ENCODE data around the gene TMEM242. TPM values are rescaled to one million over a fixed set of nuclear protein-coding genes. Genes with fewer than 3 reads are reported as not detected.

TMEM242 gene
- total and polyA plus RNA-seq, 2 of the 8 experiments (the other 6 are each of a cell fraction or from before 2014, with no cell fraction given): 2.4 to 9.0 TPM

- TF ChIP-seq CHD7 (IDR thresholded peaks at IDR 0.05; ENCODE audit: insufficient replicate concordance, low read length) (no peak), ATF3 (IDR thresholded peaks at IDR 0.05; ENCODE audit: insufficient read depth, low read depth, low read length) (no peak), CTCF (IDR thresholded peaks at IDR 0.05; ENCODE audit: control extremely low read depth in 1 of 3, insufficient read depth in 1 of 3, low read depth in 1 of 3, low read length in 3 of 3) (no peak), BCL11A (IDR thresholded peaks at IDR 0.05; ENCODE audit: low read depth in 2 of 2, low read length in 2 of 2) (no peak), GABPA (IDR thresholded peaks at IDR 0.05; ENCODE audit: borderline replicate concordance, insufficient read depth, low read length) (no peak), BRCA1 (IDR thresholded peaks at IDR 0.05; ENCODE audit: low read depth, low read length) (no peak), E2F6 (IDR thresholded peaks at IDR 0.05) (no peak), YY1 (IDR thresholded peaks at IDR 0.05; ENCODE audit: low read depth, low read length) (no peak)
Observed at GRCh38 chr6:157276134-157276532, 47.2 kb downstream of the TMEM242 start (continued).

Measured in H1 (cell line).